ENCODE data around the gene PIH1D1.
A peak's percentile ranks its signal among the peaks of the same experiment; 100 is the strongest.

The PIH1D1 gene

GRCh38 chr19:49451430-49452181 lies at the start of gene PIH1D1:
PIH1D1 (minus strand) TSS chr19:49451814; CDS start chr19:49451574, 240 bp downstream.
- peak; percentile 91 to 97 (median 94) for DNase-seq (ENCODE audit: low read depth in 2 of 3, low spot score in 1 of 3)

DNA sequence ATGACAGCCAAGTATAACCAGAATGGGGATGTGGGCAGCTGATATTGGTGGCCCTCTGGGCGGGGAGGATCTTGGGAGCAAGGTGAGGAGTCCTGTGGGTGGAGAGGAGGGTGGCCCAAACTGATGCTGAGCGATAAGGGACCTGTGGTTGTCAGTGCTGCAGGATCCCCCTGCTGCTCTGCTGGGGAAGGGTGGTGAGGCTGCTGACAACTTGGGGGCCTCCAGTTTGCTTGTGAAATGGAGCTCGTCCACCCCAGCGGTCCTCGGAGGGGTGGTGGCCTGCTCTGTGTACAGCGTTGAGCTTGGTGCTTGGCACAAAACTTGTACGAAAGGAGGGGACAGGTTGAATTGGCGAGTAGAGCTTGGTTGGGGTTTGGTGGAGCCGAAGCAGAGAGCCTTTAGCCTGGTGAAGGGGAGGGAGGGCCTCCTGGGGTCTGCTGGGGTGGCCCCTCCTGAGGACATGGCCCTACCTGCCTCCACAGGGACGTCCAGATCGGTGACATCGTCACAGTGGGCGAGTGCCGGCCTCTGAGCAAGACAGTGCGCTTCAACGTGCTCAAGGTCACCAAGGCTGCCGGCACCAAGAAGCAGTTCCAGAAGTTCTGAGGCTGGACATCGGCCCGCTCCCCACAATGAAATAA lies 47.5 kb upstream of the PIH1D1 start:
- DNase-seq (ENCODE audit: low read depth in 2 of 3, low spot score in 1 of 3): no peak

DNA sequence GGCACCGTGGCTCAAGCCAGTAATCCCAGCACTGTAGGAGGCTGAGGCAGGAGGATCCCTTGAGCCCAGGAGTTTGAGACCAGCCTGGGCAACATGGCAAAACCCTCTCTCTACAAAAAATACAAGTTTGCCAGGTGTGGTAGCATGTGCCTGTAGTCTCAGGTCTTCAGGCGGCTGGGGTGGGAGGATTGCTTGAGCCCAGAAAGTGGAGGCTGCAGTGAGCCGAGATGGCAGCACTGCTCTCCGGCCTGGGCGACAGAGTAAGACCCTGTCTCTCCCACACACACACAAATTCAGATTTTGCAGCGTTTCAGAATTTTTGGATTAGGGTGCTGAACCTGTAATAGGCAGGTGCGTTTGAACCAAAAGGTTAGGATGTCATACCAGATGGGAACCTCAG lies 46.9 kb upstream of the PIH1D1 start:
- no peak for DNase-seq (ENCODE audit: low read depth in 2 of 3, low spot score in 1 of 3)

DNA sequence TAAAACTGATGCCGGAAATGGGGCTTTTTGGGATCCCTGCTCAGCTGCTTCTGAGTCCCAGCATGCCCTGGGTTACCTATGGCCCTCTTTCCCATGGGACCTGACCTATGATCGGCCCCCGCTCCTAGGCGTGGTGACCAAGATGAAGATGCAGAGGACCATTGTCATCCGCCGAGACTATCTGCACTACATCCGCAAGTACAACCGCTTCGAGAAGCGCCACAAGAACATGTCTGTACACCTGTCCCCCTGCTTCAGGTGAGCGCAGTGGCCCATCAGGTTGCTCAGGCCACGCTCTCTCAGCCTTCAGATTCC lies 46.1 kb upstream of the PIH1D1 start:
- no peak for DNase-seq (ENCODE audit: low read depth in 2 of 3, low spot score in 1 of 3)

DNA sequence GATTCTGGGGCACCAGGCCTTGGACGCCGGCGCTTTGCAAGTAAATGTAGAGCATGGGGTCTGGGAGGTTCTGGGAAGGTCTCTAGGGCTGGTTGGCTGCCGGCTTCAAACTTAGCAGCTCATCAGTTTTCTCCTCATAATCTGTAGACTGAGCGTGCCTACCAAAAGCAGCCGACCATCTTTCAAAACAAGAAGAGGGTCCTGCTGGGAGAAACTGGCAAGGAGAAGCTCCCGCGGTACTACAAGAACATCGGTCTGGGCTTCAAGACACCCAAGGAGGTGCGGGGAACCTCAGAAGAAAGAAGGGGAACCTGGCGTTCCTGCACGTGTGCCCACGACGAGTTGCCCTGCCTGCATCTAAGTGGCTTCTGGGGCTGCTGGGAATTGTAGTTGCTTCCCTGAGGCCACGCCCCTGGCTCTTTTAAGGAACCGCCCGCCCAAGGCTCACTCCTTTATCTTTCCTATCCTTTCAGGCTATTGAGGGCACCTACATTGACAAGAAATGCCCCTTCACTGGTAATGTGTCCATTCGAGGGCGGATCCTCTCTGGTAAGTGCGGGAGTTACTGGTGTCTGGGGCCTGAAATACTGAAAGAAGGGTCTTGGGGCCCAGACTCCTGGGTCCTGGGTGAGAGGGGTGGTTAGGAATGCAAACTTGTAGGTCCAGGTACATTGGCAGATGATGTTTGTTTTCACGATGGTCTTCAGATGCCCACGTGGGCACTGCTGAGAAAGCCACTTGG lies 45.6 kb upstream of the PIH1D1 start:
- peak in 1 of 3 donors; percentile 63 for DNase-seq (ENCODE audit: low read depth in 2 of 3, low spot score in 1 of 3)

DNA sequence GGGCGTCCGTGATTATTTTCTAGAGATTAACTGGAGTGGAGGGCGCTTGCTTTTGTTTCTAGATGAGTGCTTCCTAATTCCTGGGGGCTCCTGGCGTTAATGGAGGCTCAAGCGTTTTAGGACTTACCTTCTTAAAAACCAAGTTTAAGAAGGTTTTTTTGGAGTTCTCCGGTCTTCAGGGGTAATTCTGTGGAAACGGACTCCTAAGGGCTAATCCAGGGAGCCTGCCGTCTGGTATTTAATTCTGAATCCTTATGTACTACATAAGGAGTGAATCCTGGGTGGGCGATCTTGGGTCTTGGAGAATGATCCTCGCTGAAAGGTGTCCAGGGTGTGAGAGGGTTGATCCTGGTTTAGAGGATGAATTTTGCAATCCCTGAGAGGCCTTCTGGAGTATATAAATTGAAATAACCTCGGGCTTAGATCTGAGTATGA lies 45.0 kb upstream of the PIH1D1 start:
- no peak for DNase-seq (ENCODE audit: low read depth in 2 of 3, low spot score in 1 of 3)

DNA sequence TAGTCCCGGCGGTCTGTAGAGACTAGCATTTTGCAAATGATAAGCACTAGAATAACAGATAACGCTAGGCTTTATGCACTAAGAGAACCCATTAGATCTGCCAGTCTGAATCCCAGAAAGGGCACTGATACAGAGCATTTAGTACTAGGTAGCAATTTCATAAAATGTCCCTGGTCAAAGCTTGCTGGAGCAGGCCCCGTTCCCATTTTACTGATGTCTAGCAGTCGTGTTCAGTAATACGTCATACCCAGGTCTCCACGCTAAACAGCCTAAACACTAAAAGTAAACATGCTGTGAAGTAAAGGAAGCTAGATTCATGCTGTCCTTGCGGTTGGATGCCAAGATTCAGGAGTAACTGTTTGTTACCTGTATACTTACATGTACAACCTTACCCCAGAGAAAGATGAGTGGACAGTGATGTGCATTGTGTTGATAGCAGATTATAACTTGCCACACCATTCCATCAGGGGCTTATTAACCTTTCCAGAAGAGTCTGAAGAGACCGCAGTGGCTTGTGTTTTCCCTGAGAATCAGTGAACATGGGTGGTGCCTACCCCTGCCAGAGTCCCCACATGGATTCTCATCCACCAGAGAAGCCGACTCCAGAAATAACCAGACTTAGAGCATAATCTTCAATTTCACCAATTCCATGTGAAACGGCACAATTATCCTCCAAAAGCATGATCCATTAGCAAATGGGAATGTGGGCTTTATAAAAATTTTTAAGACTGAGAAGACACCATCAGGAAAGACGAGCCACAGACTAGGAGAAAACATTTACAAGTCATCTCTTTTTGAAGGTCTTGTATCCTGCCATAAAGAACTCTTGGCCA lies 41.2 kb upstream of the PIH1D1 start:
- DNase-seq (ENCODE audit: low read depth in 2 of 3, low spot score in 1 of 3): no peak

DNA sequence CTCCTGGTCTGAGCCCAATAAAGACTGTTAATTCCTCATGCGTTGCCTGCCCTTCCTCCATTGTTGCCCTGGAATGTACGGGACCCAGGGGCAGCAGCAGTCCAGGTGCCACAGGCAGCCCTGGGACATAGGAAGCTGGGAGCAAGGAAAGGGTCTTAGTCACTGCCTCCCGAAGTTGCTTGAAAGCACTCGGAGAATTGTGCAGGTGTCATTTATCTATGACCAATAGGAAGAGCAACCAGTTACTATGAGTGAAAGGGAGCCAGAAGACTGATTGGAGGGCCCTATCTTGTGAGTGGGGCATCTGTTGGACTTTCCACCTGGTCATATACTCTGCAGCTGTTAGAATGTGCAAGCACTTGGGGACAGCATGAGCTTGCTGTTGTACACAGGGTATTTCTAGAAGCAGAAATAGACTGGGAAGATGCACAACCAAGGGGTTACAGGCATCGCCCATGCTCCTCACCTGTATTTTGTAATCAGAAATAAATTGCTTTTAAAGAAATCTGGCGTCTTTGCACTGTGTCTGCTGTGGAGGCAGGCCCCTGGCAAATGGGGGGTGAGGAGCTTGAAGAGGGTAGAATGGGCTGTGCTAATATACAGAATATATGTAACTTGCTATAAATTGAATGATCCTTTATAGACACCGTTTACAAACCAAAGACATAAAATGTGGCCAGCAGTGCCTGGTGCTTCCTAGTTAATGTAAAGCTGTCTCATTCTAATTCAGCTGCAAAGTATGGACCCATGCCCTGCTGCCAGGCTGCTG lies 40.4 kb upstream of the PIH1D1 start:
- no peak for DNase-seq (ENCODE audit: low read depth in 2 of 3, low spot score in 1 of 3)

DNA sequence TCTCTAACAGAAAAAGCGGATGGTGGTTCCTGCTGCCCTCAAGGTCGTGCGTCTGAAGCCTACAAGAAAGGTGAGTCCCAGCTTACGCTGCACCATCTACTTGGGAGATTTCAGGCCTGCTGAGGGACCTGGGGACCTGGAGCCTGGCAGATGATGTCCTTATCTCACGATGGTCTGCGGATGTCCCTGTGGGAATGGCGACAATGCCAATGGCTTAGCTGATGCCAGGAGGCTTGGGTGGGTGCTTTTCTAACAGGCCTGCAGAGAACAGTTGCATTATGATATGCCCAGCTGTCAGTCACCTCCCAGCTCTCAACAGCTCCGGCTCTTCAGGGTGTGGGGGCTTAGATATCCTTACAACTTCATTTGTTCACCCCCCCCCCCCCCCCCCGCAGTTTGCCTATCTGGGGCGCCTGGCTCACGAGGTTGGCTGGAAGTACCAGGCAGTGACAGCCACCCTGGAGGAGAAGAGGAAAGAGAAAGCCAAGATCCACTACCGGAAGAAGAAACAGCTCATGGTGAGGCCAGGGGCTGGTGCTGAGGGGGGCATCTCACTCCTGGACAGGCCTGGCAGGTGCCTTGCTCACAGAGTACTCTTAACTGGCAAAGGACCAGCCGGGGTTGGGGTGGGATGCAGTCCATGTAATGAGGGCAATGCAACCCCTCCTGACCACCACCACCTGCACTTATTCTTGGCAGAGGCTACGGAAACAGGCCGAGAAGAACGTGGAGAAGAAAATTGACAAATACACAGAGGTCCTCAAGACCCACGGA lies 39.6 kb upstream of the PIH1D1 start:
- no peak for DNase-seq (ENCODE audit: low read depth in 2 of 3, low spot score in 1 of 3)

- DNase-seq (ENCODE audit: low read depth in 2 of 3, low spot score in 1 of 3): no peak
Measured at GRCh38 chr19:49490287-49491029, 38.8 kb upstream of the PIH1D1 start.

DNA sequence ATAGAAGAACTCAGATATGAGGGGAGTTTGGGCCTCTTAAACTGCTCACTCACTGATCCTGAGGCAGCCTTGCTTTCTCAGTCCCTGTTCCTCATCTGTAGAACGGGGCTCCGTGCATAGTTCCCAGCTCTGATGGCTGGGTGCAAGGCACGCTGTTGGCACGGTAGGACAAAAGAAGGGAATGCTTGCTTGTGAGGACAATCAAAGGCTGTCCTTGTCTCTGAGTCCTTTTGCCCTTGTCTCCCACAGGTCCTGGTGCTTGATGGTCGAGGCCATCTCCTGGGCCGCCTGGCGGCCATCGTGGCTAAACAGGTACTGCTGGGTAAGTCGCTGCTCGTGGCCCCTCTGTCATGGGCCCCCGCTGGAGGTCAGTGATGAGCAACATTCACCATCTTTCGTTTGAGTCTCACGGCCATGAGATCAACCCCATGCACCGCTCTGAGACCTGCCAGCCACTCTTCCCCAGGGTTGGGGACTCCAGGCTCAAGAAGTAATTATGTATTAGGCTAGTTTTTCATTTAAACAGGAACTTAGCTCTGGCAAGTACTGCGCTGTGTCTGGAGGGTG lies 38.1 kb upstream of the PIH1D1 start:
- no peak for DNase-seq (ENCODE audit: low read depth in 2 of 3, low spot score in 1 of 3)

- DNase-seq (ENCODE audit: low read depth in 2 of 3, low spot score in 1 of 3): no peak
Measured at GRCh38 chr19:49488863-49489537, 37.4 kb upstream of the PIH1D1 start.

GRCh38 chr19:49488046-49488862 lies 36.6 kb upstream of the PIH1D1 start:
- DNase-seq (ENCODE audit: low read depth in 2 of 3, low spot score in 1 of 3): no peak

DNA sequence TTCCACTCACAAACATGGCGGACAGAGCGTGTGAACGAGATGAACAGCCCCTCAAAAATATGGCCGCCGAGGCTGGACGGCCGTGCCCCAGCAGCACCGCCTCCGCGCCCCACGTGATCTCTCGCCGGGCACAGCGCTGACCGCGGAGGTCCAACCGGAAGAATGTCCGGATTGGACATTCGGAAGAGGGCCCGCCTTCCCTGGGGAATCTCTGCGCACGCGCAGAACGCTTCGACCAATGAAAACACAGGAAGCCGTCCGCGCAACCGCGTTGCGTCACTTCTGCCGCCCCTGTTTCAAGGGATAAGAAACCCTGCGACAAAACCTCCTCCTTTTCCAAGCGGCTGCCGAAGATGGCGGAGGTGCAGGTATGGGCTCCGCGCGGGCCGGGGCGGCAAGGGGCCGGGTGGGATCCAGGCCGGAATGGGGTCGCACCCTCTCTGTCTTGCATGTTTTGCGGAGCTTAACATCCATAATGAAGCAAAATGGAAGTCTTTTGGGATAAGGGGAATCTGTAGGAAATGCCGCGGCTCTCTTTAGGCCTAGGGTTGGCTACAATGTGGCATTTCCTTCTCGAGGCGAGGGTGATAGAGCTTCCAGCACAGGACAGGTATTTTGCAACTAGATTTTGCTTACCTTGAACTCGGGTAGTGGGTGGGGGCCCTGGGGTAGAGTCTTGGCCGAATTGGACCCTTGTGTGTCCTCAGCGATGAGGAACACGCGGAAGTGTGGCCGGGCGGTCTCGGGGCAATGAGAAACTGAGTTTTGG lies 35.8 kb upstream of the PIH1D1 start, which contains the start of gene RPL13A:
TSS of gene RPL13A (plus strand) at position 332 of the 769 bp plus-strand sequence. CDS start at position 354, 22 bp downstream.
- DNase-seq (ENCODE audit: low read depth in 2 of 3, low spot score in 1 of 3): peak; percentile 99 to 100 (median 100)

GRCh38 chr19:49486710-49487276 lies 35.2 kb upstream of the PIH1D1 start:
- DNase-seq (ENCODE audit: low read depth in 2 of 3, low spot score in 1 of 3): no peak

DNA sequence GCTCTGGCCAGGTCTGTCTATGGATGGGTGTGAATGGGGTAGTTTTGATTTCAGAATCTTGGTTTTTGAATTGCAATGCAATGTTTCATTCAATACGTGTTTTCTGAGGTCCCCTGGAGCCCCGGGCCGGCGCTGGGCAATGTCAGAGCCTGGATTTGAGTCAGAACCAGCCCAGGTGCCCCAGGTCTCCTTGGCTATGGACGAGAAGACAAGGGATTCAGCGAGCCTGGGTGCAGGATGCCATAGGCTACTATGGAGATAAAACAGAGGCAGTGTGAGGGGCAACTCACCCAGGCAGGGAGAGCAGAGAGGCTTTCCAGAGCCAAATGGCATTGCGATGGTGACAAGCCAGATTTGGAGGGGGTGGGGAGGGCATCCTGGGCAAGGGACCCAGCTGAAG lies 34.6 kb upstream of the PIH1D1 start:
- no peak for DNase-seq (ENCODE audit: low read depth in 2 of 3, low spot score in 1 of 3)
